ENCODE data around the gene OTUD5.
A peak's percentile ranks its signal among the peaks of the same experiment; 100 is the strongest.
"Not testable (repeated sequence)": the region's sequence is repeated elsewhere in the genome, so short reads cannot be mapped to it uniquely, and the experiment has no call there.

Gene OTUD5

GRCh38 chrX:48957477-48957826, at the start of gene OTUD5:
Gene OTUD5 (minus strand): TSS chrX:48957607. CDS start chrX:48957570, 37 bp downstream.
- DNase-seq = peak in 1 of 2 donors; percentile 50

DNA sequence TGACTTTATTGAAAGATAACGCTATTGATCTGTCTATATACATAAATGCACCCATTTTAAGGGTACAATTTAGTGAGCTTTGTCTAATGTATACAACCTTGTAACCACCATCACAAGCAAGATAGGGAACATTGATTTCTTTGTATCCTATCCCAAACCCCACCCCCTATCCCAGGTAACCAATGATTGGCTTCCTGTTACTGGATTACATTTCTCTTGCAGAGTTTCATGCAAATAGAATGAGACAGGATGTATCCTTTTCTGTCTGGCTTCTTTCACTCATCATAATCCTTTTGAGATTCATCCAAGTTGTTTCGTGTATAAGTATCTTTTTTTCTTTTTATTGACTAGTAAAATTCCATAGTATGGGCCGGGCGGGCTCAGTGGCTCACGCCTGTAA, 46.3 kb upstream of the OTUD5 start:
- no peak for DNase-seq

GRCh38 chrX:49002091-49002935, 44.9 kb upstream of the OTUD5 start, which contains the start of gene GRIPAP1:
Gene GRIPAP1 (minus strand): TSS chrX:49002264. CDS start chrX:49002229, 35 bp downstream.
- peak; percentile 51 to 80 for DNase-seq

- peak; percentile 29 to 51 for DNase-seq
Observed at GRCh38 chrX:49001521-49002090, 44.2 kb upstream of the OTUD5 start.

DNA sequence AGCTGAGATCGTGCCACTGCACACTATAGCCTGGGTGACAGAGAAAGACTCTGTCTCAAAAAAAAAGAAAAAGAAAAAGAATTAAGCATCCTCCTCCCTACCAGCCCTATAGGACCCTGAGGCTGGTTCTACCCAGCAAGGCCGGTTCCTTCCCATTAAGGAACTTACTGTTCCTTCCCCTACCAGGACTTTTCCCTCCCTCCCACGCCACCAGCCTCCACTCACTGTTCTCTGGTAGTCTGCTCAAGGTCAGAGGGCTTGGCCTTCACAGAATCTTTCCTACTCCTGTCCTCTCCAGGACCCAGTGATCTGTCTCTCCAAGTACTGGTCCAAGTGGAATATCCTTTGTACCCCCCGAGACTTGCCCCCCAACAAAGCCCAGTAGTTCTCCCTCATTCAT, 43.2 kb upstream of the OTUD5 start:
- DNase-seq = no peak

GRCh38 chrX:48999030-48999429, 41.6 kb upstream of the OTUD5 start:
- no peak for DNase-seq

DNA sequence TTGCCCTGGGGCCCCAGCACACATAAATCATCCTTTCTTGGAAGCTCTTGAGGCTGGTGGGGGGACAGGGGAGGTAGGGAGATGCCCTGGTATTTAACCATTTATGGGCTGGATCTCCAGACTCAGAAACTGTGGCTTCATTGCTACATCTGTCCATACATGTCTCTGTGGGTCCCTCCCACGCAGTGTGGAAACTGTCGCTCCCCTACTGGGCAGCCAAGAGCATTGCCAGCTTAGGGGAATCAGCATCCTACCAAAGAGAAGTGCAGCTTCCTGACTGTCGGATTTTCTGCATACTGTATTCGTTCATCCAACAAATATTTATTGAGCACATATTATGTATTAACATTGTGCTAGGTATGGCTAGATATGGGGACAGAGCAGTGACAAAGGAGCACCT, 41.0 kb upstream of the OTUD5 start:
- no peak for DNase-seq

- no peak for DNase-seq
Observed at GRCh38 chrX:48997865-48998264, 40.5 kb upstream of the OTUD5 start.

GRCh38 chrX:48997455-48997854, 40.0 kb upstream of the OTUD5 start:
- no peak for DNase-seq

GRCh38 chrX:48996969-48997368, 39.6 kb upstream of the OTUD5 start:
- no peak for DNase-seq

DNA sequence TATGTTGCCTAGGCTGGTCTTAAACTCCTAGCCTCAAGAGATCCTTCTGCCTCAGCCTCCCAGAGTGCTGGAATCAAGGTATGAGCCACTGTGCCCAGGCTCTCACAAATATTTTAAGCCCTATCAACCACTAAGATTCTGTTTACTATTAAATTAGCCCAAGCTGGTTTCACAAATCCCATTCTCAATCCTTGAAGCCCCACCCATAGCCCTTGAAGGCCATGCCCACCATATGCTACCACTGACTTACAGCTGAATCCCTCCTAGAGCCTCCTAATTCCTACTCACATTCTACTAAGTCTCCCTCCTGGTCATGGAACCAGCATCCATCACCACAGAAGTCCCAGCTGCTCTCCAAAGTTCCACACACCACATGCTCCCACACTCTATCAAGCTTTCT, 34.9 kb upstream of the OTUD5 start:
- DNase-seq = no peak

GRCh38 chrX:48989483-48989882, 32.1 kb upstream of the OTUD5 start:
- no peak for DNase-seq

DNA sequence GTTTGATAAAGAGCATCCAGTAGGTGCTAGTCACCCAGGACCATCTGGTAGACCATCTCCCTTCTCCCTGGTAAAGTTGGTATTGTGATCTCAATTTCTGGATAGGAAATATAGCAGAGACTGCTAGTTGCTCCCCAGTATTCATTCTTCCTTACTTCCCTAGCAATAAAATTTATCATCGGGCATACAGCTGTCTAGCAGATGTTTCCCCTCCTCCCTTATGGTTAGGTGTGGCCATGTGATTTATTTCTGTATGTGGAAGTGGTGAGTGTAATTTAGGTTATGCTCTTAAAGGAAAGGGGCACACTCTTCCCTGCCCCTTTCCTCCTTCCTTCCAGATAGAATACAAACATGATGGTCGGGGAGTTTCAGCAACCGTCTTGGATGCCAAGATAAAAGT, 26.5 kb upstream of the OTUD5 start:
- no peak for DNase-seq

- DNase-seq = no peak
Observed at GRCh38 chrX:48983081-48983480, 25.7 kb upstream of the OTUD5 start.

- DNase-seq = no peak
Observed at GRCh38 chrX:48981178-48981577, 23.8 kb upstream of the OTUD5 start.

GRCh38 chrX:48980341-48980740, 22.9 kb upstream of the OTUD5 start:
- not testable (repeated sequence) for DNase-seq

DNA sequence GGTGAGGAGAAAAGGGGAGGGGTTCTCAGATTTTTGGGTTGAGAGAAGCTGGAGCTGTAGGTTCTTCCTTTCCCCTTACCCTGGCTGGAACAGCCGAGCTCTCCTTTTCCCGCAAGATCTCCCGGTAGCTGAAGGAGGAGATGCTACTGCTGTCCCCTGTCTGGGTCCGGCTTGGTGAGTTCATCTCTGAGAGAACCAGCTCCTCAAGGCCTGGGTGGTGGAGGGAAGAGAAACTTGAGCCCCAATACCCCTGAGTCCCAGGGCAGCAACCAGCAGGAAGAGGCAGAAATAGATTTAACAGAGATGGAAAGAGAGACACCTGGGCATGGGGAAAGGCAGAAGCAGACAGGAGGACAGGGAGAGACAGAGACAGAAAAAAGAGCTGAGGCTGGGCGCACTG, 20.8 kb upstream of the OTUD5 start:
- no peak for DNase-seq

GRCh38 chrX:48976086-48976485, 18.7 kb upstream of the OTUD5 start:
- DNase-seq = no peak

DNA sequence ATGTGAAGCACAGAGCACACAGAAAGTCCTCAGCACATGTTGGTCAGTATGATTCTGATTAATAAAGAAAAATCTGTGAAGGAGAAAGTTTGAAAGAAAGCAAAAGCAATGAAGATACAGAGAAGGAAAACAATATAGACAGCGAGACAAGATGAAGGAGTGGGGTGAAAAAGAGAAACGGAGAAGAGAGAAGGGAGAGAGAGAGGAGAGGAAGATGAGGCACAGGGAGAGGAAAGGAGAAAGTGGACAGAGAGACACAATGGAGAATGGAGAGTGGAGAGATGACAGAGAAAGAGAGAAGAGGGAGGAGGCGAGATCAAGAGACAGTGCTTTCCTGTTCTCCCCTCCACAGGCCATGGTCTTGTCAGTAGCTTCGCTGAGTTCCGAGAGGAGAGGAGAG, 18.1 kb upstream of the OTUD5 start:
- no peak for DNase-seq

GRCh38 chrX:48975041-48975440, 17.6 kb upstream of the OTUD5 start:
- DNase-seq = no peak

- DNase-seq = no peak
Observed at GRCh38 chrX:48974574-48974973, 17.2 kb upstream of the OTUD5 start.

- DNase-seq = no peak
Observed at GRCh38 chrX:48974033-48974432, 16.6 kb upstream of the OTUD5 start.

DNA sequence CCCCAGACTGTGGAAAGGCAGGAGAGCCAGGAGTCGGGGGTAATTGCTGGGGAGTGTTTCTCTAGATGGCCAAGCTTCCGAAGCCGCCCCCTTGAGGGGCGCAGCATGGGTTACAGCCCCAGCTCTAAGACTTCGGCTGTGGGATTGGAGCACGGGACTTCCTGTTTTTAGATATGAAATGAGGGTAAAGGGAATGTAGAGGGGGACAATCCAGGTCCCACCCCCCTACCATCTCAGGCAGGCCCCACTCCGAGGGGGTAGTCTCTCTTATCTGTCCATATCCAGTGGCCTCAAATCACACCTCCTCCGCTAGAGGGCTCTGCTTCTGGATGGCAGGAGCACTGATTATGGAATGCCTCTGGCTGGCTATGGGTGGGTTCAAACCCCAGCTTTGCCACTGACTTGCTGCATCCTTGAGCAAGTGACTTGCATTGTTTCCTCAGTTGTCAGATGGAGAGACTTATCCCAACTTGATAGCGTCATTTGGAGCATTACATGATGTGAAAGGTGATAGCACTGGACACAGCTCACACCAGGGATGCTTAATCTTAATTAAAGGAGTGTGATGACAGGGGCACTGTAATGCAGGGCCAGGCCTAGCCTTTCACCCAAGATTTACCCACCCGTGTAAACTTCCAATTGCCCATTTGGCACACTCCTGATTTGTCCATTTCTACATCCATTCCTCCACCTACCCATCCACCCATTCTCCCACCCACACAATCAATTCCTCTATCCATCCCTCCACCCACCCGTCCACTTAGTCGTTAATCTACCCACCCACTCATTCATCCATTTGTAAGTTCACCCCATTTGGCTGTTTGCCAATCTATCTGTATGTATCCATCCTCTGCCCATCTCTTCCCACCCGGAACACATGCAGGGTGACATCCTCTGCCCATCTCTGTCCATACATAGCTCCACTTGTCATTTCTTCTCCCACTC, 15.1 kb upstream of the OTUD5 start:
- DNase-seq = peak in 1 of 2 donors; percentile 13
